ENCODE measurements around the gene MAP3K7.

GRCh38 chr6:90492369-90492768 is 94.5 kb downstream of the MAP3K7 start:
- TF ChIP-seq, protein P1, sequence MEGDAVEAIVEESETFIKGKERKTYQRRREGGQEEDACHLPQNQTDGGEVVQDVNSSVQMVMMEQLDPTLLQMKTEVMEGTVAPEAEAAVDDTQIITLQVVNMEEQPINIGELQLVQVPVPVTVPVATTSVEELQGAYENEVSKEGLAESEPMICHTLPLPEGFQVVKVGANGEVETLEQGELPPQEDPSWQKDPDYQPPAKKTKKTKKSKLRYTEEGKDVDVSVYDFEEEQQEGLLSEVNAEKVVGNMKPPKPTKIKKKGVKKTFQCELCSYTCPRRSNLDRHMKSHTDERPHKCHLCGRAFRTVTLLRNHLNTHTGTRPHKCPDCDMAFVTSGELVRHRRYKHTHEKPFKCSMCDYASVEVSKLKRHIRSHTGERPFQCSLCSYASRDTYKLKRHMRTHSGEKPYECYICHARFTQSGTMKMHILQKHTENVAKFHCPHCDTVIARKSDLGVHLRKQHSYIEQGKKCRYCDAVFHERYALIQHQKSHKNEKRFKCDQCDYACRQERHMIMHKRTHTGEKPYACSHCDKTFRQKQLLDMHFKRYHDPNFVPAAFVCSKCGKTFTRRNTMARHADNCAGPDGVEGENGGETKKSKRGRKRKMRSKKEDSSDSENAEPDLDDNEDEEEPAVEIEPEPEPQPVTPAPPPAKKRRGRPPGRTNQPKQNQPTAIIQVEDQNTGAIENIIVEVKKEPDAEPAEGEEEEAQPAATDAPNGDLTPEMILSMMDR (IDR thresholded peaks at IDR 0.05; ENCODE audit: low read depth, low read length, poor library complexity, severe bottlenecking) = no peak
- TF ChIP-seq EZH2phosphoT487 (IDR thresholded peaks at IDR 0.05; ENCODE audit: borderline replicate concordance, low read length) = no peak

Measured in DOHH2 (cell line).